Uterus (tissue), 2 donors: ENCODE results near the gene IMMP1L.

Source experiments
- CTCF ChIP-seq, 4 experiments: fragments of 200-600 bp in 2 of 4; fragments of 450-650 bp in 2 of 4; sonication (generic) in 2 of 4; IDR thresholded peaks; one replicate each; pipeline ENCODE4 v1.5.1; 2016 to 2019; ENCODE audit warnings: antibody characterized with exemption in 4 of 4, mild to moderate bottlenecking in 2 of 4, moderate library complexity in 1 of 4
- POLR2A ChIP-seq, 2 donors: fragments of 450-650 bp; IDR thresholded peaks; one replicate each; pipeline ENCODE4 v1.6.1; 2016; ENCODE audit warnings: antibody characterized with exemption in 2 of 2, mild to moderate bottlenecking in 1 of 2, moderate library complexity in 1 of 2

DNA sequence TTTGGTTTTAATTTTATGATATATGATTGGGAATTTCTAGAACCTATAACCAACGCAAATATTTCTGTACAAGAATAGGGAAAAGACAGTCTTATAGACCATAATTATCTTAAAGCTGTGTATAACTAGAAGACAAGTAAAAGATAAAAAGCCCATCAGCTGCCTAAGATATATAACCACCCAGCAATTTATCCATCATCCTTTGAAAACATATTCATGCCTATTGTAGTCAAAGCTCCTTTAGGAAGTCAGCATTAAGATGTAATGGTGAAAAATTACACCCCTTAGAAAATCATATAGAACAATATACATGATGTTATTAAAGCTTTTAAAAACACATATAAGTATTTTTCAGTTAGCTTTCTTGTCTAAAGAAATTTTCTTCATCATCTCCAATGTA, 46.5 kb upstream of the IMMP1L start:
- no peak for TF ChIP-seq CTCF (IDR thresholded peaks at IDR 0.05)
- no peak for TF ChIP-seq POLR2A (IDR thresholded peaks at IDR 0.05)
